Subcutaneous adipose tissue (tissue), 4 donors: ENCODE measurements around the gene CNTNAP2. TPM values are rescaled to one million over a fixed set of nuclear protein-coding genes. Genes with fewer than 3 reads are reported as not detected.

Source experiments
- total RNA-seq, 4 donors: library from RNA; depleted of rRNA; stranded (reverse); fragments of >200 nt; gene quantifications; one replicate each; pipeline ENCODE4 v1.1.0, GENCODE V29; 2016
- TF ChIP-seq, protein P1 (sequence below): fragments of 450-650 bp; IDR thresholded peaks from one replicate; pipeline ENCODE4 v1.5.1; 2016; ENCODE audit warnings: low read depth, mild to moderate bottlenecking, control low read depth, antibody characterized with exemption, moderate library complexity

The CNTNAP2 gene
- total RNA-seq, 4 donors from 2014 or later: not detected

GRCh38 chr7:147183276-147183675, 1066.7 kb downstream of the CNTNAP2 start:
- TF ChIP-seq, protein P1, sequence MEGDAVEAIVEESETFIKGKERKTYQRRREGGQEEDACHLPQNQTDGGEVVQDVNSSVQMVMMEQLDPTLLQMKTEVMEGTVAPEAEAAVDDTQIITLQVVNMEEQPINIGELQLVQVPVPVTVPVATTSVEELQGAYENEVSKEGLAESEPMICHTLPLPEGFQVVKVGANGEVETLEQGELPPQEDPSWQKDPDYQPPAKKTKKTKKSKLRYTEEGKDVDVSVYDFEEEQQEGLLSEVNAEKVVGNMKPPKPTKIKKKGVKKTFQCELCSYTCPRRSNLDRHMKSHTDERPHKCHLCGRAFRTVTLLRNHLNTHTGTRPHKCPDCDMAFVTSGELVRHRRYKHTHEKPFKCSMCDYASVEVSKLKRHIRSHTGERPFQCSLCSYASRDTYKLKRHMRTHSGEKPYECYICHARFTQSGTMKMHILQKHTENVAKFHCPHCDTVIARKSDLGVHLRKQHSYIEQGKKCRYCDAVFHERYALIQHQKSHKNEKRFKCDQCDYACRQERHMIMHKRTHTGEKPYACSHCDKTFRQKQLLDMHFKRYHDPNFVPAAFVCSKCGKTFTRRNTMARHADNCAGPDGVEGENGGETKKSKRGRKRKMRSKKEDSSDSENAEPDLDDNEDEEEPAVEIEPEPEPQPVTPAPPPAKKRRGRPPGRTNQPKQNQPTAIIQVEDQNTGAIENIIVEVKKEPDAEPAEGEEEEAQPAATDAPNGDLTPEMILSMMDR: no peak

DNA sequence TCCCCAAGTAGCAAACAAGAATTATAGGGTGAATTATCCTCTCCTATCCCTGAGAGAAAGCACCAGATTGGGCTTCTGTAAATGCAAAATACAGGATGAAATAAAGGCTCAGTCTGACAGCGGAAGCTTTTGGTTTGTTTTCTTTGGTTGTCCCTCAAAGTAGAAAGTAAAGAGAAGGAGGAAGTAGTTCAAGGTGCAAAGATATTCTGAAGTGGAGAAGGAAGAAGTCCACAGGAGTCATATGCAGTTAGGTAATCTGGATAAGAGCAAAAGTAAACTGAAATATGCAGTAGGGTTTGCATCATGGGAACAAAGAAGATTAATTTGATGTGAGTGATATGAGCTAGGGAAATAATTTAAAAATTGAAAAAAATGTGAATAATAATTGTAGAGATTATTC, 1071.9 kb downstream of the CNTNAP2 start:
- TF ChIP-seq, protein P1: no peak

DNA sequence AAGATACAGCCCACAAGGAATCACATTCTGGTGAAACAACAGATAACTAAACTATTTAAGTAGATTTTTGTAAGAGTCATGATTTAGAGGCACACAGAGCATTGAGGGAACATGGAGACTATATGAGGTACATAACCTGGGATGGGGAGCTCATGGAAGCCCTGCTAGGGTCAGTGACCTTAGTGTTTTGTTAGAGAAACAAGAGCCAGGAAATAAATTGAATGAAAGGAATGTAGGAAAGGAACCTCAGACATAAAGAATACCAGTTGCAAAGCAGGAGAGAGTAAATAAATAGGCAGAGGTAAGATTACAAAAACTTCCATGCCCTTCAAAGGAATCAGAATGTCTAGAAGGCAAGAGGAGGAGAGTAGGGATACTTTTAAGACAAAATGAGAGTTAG, 1076.9 kb downstream of the CNTNAP2 start:
- TF ChIP-seq, protein P1: no peak

DNA sequence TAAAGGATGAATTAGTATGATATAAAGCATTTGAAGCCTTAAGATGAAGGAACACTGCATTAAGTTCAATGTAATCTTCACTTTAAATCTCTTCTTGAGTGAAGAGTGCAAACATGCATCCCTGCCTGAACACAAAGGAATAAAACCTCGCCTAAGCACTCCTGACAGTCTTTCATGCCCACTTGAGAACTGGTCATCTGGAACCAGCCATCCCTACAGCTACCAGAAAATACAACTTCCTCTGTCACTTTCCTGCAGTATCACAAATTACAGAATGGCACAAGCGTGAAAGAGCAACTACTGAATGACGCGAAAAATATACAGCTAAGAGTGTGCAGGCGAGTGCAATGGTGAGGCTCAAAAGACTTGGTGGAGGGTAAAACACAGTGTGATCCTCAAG, 1079.9 kb downstream of the CNTNAP2 start:
- TF ChIP-seq, protein P1: no peak

- TF ChIP-seq, protein P1: no peak
Observed at GRCh38 chr7:147197006-147197405, 1080.4 kb downstream of the CNTNAP2 start.

- TF ChIP-seq, protein P1: no peak
Observed at GRCh38 chr7:147199868-147200267, 1083.3 kb downstream of the CNTNAP2 start.

GRCh38 chr7:147207988-147208387, 1091.4 kb downstream of the CNTNAP2 start:
- TF ChIP-seq, protein P1: no peak
